ENCODE results near the gene MEMO1.
"Not testable (repeated sequence)": the region's sequence is repeated elsewhere in the genome, so short reads cannot be mapped to it uniquely, and the experiment has no call there.

Gene MEMO1

GRCh38 chr2:32010670-32011484, at the start of gene MEMO1:
MEMO1 (minus strand) TSS chr2:32011008; CDS start chr2:32010247, 761 bp downstream.
- TF ChIP-seq, protein P1, sequence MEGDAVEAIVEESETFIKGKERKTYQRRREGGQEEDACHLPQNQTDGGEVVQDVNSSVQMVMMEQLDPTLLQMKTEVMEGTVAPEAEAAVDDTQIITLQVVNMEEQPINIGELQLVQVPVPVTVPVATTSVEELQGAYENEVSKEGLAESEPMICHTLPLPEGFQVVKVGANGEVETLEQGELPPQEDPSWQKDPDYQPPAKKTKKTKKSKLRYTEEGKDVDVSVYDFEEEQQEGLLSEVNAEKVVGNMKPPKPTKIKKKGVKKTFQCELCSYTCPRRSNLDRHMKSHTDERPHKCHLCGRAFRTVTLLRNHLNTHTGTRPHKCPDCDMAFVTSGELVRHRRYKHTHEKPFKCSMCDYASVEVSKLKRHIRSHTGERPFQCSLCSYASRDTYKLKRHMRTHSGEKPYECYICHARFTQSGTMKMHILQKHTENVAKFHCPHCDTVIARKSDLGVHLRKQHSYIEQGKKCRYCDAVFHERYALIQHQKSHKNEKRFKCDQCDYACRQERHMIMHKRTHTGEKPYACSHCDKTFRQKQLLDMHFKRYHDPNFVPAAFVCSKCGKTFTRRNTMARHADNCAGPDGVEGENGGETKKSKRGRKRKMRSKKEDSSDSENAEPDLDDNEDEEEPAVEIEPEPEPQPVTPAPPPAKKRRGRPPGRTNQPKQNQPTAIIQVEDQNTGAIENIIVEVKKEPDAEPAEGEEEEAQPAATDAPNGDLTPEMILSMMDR (IDR thresholded peaks at IDR 0.05; ENCODE audit: low read depth, low read length, missing control alignments): no peak
- peak; percentile 84 for DNase-seq (ENCODE audit: low read depth)
- H3K4me3 ChIP-seq (ENCODE audit: low read depth, low read length): peak within 1 kb of the TSS; percentile 88

DNA sequence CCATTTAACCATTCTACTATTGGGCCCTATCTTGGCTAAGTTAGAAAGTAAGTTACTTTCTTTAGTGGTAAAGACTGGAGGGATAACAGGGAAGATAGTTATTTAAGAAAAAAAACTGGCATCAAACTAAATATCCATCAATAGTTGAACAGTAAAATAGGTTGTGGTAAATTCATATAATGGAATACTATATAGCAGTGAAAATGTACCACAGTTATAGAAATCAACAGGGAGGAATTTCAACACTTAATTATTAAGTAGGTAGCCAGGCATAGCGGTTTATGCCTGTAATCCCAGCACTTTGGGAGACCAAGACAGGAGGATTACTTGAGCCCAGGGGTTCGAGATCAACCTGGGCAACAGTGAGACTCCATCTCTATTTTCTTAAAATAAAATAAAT, 49.5 kb upstream of the MEMO1 start:
- DNase-seq (ENCODE audit: low read depth): no peak
- TF ChIP-seq, protein P1 (IDR thresholded peaks at IDR 0.05; ENCODE audit: low read depth, low read length, missing control alignments): no peak
- H3K4me3 ChIP-seq (ENCODE audit: low read depth, low read length): no peak overlapping the region

- DNase-seq (ENCODE audit: low read depth): no peak
- no peak overlapping the region for H3K4me3 ChIP-seq (ENCODE audit: low read depth, low read length)
- TF ChIP-seq, protein P1 (IDR thresholded peaks at IDR 0.05; ENCODE audit: low read depth, low read length, missing control alignments): no peak
Observed at GRCh38 chr2:32058130-32058529, 47.3 kb upstream of the MEMO1 start.

GRCh38 chr2:32054583-32054982, 43.8 kb upstream of the MEMO1 start:
- DNase-seq (ENCODE audit: low read depth); H3K4me3 ChIP-seq (ENCODE audit: low read depth, low read length): not testable (repeated sequence)

- TF ChIP-seq, protein P1 (IDR thresholded peaks at IDR 0.05; ENCODE audit: low read depth, low read length, missing control alignments): no peak
- DNase-seq (ENCODE audit: low read depth): no peak
- H3K4me3 ChIP-seq (ENCODE audit: low read depth, low read length): no peak overlapping the region
Observed at GRCh38 chr2:32051836-32052439, 41.1 kb upstream of the MEMO1 start.

DNA sequence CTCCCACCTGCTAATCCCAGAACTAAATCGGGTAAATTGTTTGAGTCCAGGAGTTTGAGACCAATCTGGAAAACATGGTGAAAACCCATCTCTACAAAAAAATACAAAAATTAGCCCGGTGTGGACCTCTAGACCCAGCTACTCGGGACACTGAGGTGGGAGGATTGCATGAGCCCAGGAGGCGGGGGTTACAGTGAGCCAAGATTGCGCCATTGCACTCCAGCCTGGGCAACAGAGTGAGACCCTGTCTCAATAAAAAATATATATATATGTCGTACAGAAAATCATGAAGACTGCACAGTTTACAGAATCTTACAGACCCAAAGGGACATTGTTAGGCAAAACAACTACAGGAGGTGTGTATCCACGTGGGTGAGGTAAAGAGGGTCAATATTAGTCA, 32.8 kb upstream of the MEMO1 start:
- no peak for DNase-seq (ENCODE audit: low read depth)
- TF ChIP-seq, protein P1 (IDR thresholded peaks at IDR 0.05; ENCODE audit: low read depth, low read length, missing control alignments): no peak
- H3K4me3 ChIP-seq (ENCODE audit: low read depth, low read length): no peak overlapping the region

DNA sequence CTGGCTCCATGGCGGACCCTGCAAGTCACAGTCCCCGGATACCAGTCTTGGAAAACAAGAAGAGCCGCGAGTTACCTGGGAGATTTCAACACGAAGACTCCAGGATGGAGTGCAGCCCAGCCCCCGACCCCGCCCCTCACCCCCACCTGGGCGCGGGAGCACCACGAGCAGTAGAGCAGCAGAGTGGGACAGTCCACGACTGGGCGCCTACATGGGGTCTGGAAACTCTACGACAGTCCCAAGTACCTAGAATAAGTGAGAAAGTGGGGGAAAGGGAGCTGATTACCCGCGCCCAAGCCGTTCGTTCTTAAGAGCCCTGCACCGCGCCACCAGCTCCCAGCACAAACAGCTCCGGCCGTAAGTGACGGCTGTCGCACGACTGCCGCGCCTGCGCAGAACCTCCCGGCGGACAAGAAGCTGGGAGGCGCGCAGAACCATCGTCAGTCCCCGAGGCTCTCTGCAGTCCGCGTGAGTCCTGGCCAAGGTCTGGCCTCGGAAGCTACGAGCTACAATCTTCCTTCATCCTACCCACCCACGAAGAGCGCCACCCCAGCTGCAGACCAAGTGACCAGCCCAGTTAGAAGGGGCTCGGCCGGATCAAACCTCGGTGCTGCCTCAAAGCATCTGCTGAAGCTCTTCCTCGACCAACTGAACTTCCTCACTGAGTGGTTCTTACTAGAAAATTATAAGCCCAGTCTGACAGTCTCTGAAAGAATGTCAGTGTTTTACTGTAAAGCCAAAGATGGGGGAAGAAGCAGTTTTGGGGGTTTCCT, 28.8 kb upstream of the MEMO1 start, which contains the start of gene DPY30:
Gene DPY30, minus strand, starts transcription at position 359 of the 773 bp plus-strand sequence. Its CDS starts 349 bp downstream, at position 10.
- DNase-seq (ENCODE audit: low read depth): peak; percentile 81
- TF ChIP-seq, protein P1 (IDR thresholded peaks at IDR 0.05; ENCODE audit: low read depth, low read length, missing control alignments): no peak

DNA sequence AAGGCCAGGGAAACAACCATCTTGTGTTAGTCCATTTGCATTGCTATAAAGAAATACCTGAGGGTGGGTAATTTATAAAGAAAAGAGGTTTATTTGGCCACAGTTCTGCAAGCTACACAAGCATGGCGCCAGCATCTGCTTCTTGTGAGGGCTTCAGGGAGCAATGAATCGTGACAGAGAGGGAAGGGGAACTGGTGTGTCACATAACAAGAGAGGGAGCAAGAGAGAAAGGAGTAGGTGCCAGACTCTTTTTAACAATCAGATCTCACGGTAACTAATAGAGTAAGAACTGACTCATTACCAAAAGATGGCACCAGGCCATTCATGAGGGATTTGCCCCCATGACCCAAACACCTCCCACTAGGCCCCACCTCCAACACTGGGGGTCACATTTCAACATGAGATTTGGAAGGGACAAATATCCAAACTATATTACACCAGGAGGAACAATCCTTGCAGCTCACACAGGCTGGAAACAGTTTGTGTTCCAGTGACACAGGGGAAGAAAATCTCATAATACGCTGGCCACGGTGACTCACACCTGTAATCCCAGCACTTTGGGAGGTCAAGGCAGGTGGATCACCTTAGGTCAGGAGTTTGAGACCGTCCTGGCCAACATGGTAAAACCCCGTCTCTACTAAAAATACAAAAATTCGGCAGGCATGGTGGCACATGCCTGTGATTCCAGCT, 23.5 kb upstream of the MEMO1 start:
- H3K4me3 ChIP-seq (ENCODE audit: low read depth, low read length); DNase-seq (ENCODE audit: low read depth): not testable (repeated sequence)

More for the DNA sequence above, 28.8 kb upstream of the MEMO1 start, which contains the start of gene DPY30:
- peak within 1 kb of the TSS; percentile 61 for H3K4me3 ChIP-seq (ENCODE audit: low read depth, low read length)

- not testable (repeated sequence) for H3K4me3 ChIP-seq (ENCODE audit: low read depth, low read length); DNase-seq (ENCODE audit: low read depth)
Observed at GRCh38 chr2:32018789-32019482, 8.1 kb upstream of the MEMO1 start.

Measured in GM12864 (cell line).